ENCODE results near the gene TNS3. TPM values are rescaled to one million over a fixed set of nuclear protein-coding genes. Genes with fewer than 3 reads are reported as not detected.

The TNS3 gene
- total RNA-seq, 2 donors from 2014 or later, result 0.50 TPM; not detected in 1

GRCh38 chr7:47361746-47362215, 220.1 kb downstream of the TNS3 start:
- no peaks in the 10 kb centered on the region for H3K4me1 Mint-ChIP-seq (ENCODE audit: low read depth in 2 of 2)
- H3K9me3 Mint-ChIP-seq, result no peaks in the 10 kb centered on the region
- ATAC-seq, result no peak
- DNase-seq (ENCODE audit: low spot score), result no peak
- H3K36me3 Mint-ChIP-seq, result no peaks in the 10 kb centered on the region
- no peak overlapping the region for H3K27ac Mint-ChIP-seq
- no peak overlapping the region for H3K4me3 Mint-ChIP-seq
- H3K27me3 Mint-ChIP-seq, result no peaks in the 10 kb centered on the region

GRCh38 chr7:47361236-47361635, 220.7 kb downstream of the TNS3 start:
- DNase-seq (ENCODE audit: low spot score) (no peak), ATAC-seq (no peak)
- Mint-ChIP-seq H3K27me3 (no peaks in the 10 kb centered on the region), H3K4me3 (no peak overlapping the region), H3K9me3 (no peaks in the 10 kb centered on the region), H3K36me3 (no peaks in the 10 kb centered on the region), H3K4me1 (ENCODE audit: low read depth in 2 of 2) (no peaks in the 10 kb centered on the region), H3K27ac (no peak overlapping the region)

- H3K9me3 Mint-ChIP-seq, result no peaks in the 10 kb centered on the region
- H3K27ac Mint-ChIP-seq, result no peak overlapping the region
- H3K4me1 Mint-ChIP-seq (ENCODE audit: low read depth in 2 of 2), result no peaks in the 10 kb centered on the region
- DNase-seq (ENCODE audit: low spot score) (no peak), ATAC-seq (peak in 1 of 2 donors; percentile 10)
- no peaks in the 10 kb centered on the region for H3K27me3 Mint-ChIP-seq
- no peaks in the 10 kb centered on the region for H3K36me3 Mint-ChIP-seq
- H3K4me3 Mint-ChIP-seq, result no peak overlapping the region
These were observed 221.5 kb downstream of the TNS3 start for GRCh38 chr7:47360301-47360900.

GRCh38 chr7:47358944-47359588, 222.8 kb downstream of the TNS3 start:
- Mint-ChIP-seq H3K27ac (no peak overlapping the region), H3K27me3 (no peaks in the 10 kb centered on the region), H3K4me3 (no peak overlapping the region), H3K36me3 (no peaks in the 10 kb centered on the region), H3K9me3 (no peaks in the 10 kb centered on the region), H3K4me1 (ENCODE audit: low read depth in 2 of 2) (no peaks in the 10 kb centered on the region)
- DNase-seq (ENCODE audit: low spot score) (no peak), ATAC-seq (no peak)

- Mint-ChIP-seq H3K4me3 (no peak overlapping the region), H3K27ac (no peak overlapping the region), H3K36me3 (no peaks in the 10 kb centered on the region), H3K27me3 (no peaks in the 10 kb centered on the region), H3K4me1 (ENCODE audit: low read depth in 2 of 2) (no peaks in the 10 kb centered on the region), H3K9me3 (no peaks in the 10 kb centered on the region)
- DNase-seq (ENCODE audit: low spot score), result no peak
- no peak for ATAC-seq
These were observed 223.6 kb downstream of the TNS3 start for GRCh38 chr7:47358357-47358756.

- Mint-ChIP-seq H3K4me3 (no peak overlapping the region), H3K27ac (no peak overlapping the region), H3K27me3 (no peaks in the 10 kb centered on the region), H3K4me1 (ENCODE audit: low read depth in 2 of 2) (no peaks in the 10 kb centered on the region), H3K36me3 (no peaks in the 10 kb centered on the region), H3K9me3 (no peaks in the 10 kb centered on the region)
- ATAC-seq (no peak), DNase-seq (ENCODE audit: low spot score) (no peak)
These were observed 224.0 kb downstream of the TNS3 start for GRCh38 chr7:47357863-47358262.

GRCh38 chr7:47357361-47357760, 224.6 kb downstream of the TNS3 start:
- no peaks in the 10 kb centered on the region for H3K9me3 Mint-ChIP-seq
- ATAC-seq, result no peak

GRCh38 chr7:47356261-47356660, 225.7 kb downstream of the TNS3 start:
- Mint-ChIP-seq H3K27me3 (no peaks in the 10 kb centered on the region), H3K9me3 (no peaks in the 10 kb centered on the region), H3K27ac (no peak overlapping the region), H3K36me3 (no peaks in the 10 kb centered on the region), H3K4me3 (no peak overlapping the region), H3K4me1 (ENCODE audit: low read depth in 2 of 2) (no peaks in the 10 kb centered on the region)
- ATAC-seq, result no peak
- DNase-seq (ENCODE audit: low spot score), result no peak

More at GRCh38 chr7:47357361-47357760, 224.6 kb downstream of the TNS3 start:
- Mint-ChIP-seq H3K4me1 (ENCODE audit: low read depth in 2 of 2) (no peaks in the 10 kb centered on the region), H3K27me3 (no peaks in the 10 kb centered on the region), H3K4me3 (no peak overlapping the region), H3K27ac (no peak overlapping the region), H3K36me3 (no peaks in the 10 kb centered on the region)
- no peak for DNase-seq (ENCODE audit: low spot score)

GRCh38 chr7:47355684-47356083, 226.2 kb downstream of the TNS3 start:
- Mint-ChIP-seq H3K9me3 (no peaks in the 10 kb centered on the region), H3K4me3 (no peak overlapping the region), H3K27me3 (no peaks in the 10 kb centered on the region), H3K36me3 (no peaks in the 10 kb centered on the region), H3K27ac (no peak overlapping the region), H3K4me1 (ENCODE audit: low read depth in 2 of 2) (no peaks in the 10 kb centered on the region)
- ATAC-seq (no peak), DNase-seq (ENCODE audit: low spot score) (no peak)

- Mint-ChIP-seq H3K9me3 (no peaks in the 10 kb centered on the region), H3K36me3 (no peaks in the 10 kb centered on the region), H3K27ac (no peak overlapping the region), H3K4me3 (no peak overlapping the region), H3K4me1 (ENCODE audit: low read depth in 2 of 2) (no peaks in the 10 kb centered on the region), H3K27me3 (no peaks in the 10 kb centered on the region)
- no peak for ATAC-seq
- DNase-seq (ENCODE audit: low spot score), result no peak
These were observed 226.9 kb downstream of the TNS3 start for GRCh38 chr7:47354831-47355541.

GRCh38 chr7:47354071-47354470, 227.8 kb downstream of the TNS3 start:
- no peaks in the 10 kb centered on the region for H3K27me3 Mint-ChIP-seq
- ATAC-seq (no peak), DNase-seq (ENCODE audit: low spot score) (no peak)
- no peak overlapping the region for H3K4me3 Mint-ChIP-seq
- no peaks in the 10 kb centered on the region for H3K4me1 Mint-ChIP-seq (ENCODE audit: low read depth in 2 of 2)
- H3K9me3 Mint-ChIP-seq, result no peaks in the 10 kb centered on the region
- no peaks in the 10 kb centered on the region for H3K36me3 Mint-ChIP-seq
- H3K27ac Mint-ChIP-seq, result no peak overlapping the region

- Mint-ChIP-seq H3K27ac (no peak overlapping the region), H3K4me3 (no peak overlapping the region), H3K36me3 (no peaks in the 10 kb centered on the region), H3K9me3 (no peaks in the 10 kb centered on the region), H3K4me1 (ENCODE audit: low read depth in 2 of 2) (no peaks in the 10 kb centered on the region), H3K27me3 (no peaks in the 10 kb centered on the region)
- no peak for DNase-seq (ENCODE audit: low spot score)
- peak; percentile 17 to 25 for ATAC-seq
These were observed 229.4 kb downstream of the TNS3 start for GRCh38 chr7:47352394-47352968.

GRCh38 chr7:47351233-47352154, 230.4 kb downstream of the TNS3 start:
- Mint-ChIP-seq H3K27me3 (no peaks in the 10 kb centered on the region), H3K9me3 (no peaks in the 10 kb centered on the region), H3K4me1 (ENCODE audit: low read depth in 2 of 2) (no peaks in the 10 kb centered on the region), H3K4me3 (no peak overlapping the region), H3K27ac (no peak overlapping the region), H3K36me3 (no peaks in the 10 kb centered on the region)
- DNase-seq (ENCODE audit: low spot score) (no peak), ATAC-seq (peak in 1 of 2 donors; percentile 10)

Measured in natural killer cell treated with Interleukin-12 subunit alpha and Interleukin-12 subunit beta and Interleukin-15 and Interleukin-18, amount 100 ng/mL, for 72 hours (primary cell).